Activated CD8-positive, alpha-beta memory T cell treated with anti-CD3 and anti-CD28 coated beads, Interleukin-2, amount 50 U/mL, for 1 hour (primary cell): ENCODE data around the gene PLXNA1.

ENCODE experiments used
- DNase-seq: peaks from one replicate; pipeline ENCODE4 v3.0.0-alpha.2; 2020; ENCODE audit errors: extremely low read depth

Gene PLXNA1

GRCh38 chr3:127002195-127003174 lies 19.6 kb downstream of the PLXNA1 start:
- no peak for DNase-seq

GRCh38 chr3:127003175-127003555 lies 20.2 kb downstream of the PLXNA1 start:
- DNase-seq: no peak

- no peak for DNase-seq
These were observed 20.8 kb downstream of the PLXNA1 start for GRCh38 chr3:127003601-127004280.

GRCh38 chr3:127004641-127005397 lies 21.9 kb downstream of the PLXNA1 start:
- no peak for DNase-seq

GRCh38 chr3:127005864-127006500 lies 23.1 kb downstream of the PLXNA1 start:
- no peak for DNase-seq

GRCh38 chr3:127006781-127007436 lies 24.0 kb downstream of the PLXNA1 start:
- DNase-seq: no peak

- no peak for DNase-seq
These were observed 25.3 kb downstream of the PLXNA1 start for GRCh38 chr3:127008236-127008635.

- no peak for DNase-seq
These were observed 26.6 kb downstream of the PLXNA1 start for GRCh38 chr3:127009531-127009930.

GRCh38 chr3:127011270-127011992 lies 28.5 kb downstream of the PLXNA1 start:
- DNase-seq: no peak

GRCh38 chr3:127012091-127012490 lies 29.2 kb downstream of the PLXNA1 start:
- DNase-seq: no peak

- no peak for DNase-seq
These were observed 30.3 kb downstream of the PLXNA1 start for GRCh38 chr3:127013181-127013580.

GRCh38 chr3:127013758-127014535 lies 31.0 kb downstream of the PLXNA1 start:
- DNase-seq: no peak

- no peak for DNase-seq
These were observed 31.8 kb downstream of the PLXNA1 start for GRCh38 chr3:127014536-127015281.

GRCh38 chr3:127015282-127016042 lies 32.5 kb downstream of the PLXNA1 start:
- no peak for DNase-seq

- DNase-seq: no peak
These were observed 33.1 kb downstream of the PLXNA1 start for GRCh38 chr3:127016043-127016343.

GRCh38 chr3:127016461-127016860 lies 33.5 kb downstream of the PLXNA1 start:
- no peak for DNase-seq

- DNase-seq: no peak
These were observed 34.3 kb downstream of the PLXNA1 start for GRCh38 chr3:127017229-127017628.

GRCh38 chr3:127017781-127018180 lies 34.9 kb downstream of the PLXNA1 start:
- DNase-seq: no peak
